Mesodermal cell (in vitro differentiated cells): ENCODE data around the gene CERS3.

Source experiments
- H3K27ac ChIP-seq: 2 replicates; pipeline ENCODE4 v1.7.0; 2013; ENCODE audit warnings: mild to moderate bottlenecking, low read depth, low read length, moderate library complexity; ENCODE audit not compliant: severe bottlenecking
- H3K36me3 ChIP-seq: 2 replicates; pipeline ENCODE4 v1.7.1; 2013; ENCODE audit warnings: mild to moderate bottlenecking, low read length, moderate library complexity; ENCODE audit not compliant: control insufficient read depth, insufficient read depth
- H3K4me1 ChIP-seq: one replicate; pipeline ENCODE4 v1.7.1; 2013; ENCODE audit warnings: mild to moderate bottlenecking, low read length; ENCODE audit not compliant: insufficient read depth, control insufficient read depth, poor library complexity, severe bottlenecking
- H3K4me3 ChIP-seq: 2 replicates; pipeline ENCODE4 v1.7.0; 2013; ENCODE audit warnings: low read length, control low read depth, mild to moderate bottlenecking; ENCODE audit not compliant: insufficient read depth, poor library complexity, severe bottlenecking; ENCODE audit errors: extremely low read depth
- H3K9me3 ChIP-seq: 2 replicates; pipeline ENCODE4 v1.7.1; 2013; ENCODE audit warnings: mild to moderate bottlenecking, low read length, moderate library complexity; ENCODE audit not compliant: control insufficient read depth
- WGBS, 2 experiments: methylation state at CpG; one replicate each; pipeline ENCODE4 v1.1.5; 2013; ENCODE audit warnings: missing lambda C conversion rate in 2 of 2; ENCODE audit not compliant: insufficient coverage in 2 of 2; 5-methylcytosine and 5-hydroxymethylcytosine counted together

The CERS3 gene

DNA sequence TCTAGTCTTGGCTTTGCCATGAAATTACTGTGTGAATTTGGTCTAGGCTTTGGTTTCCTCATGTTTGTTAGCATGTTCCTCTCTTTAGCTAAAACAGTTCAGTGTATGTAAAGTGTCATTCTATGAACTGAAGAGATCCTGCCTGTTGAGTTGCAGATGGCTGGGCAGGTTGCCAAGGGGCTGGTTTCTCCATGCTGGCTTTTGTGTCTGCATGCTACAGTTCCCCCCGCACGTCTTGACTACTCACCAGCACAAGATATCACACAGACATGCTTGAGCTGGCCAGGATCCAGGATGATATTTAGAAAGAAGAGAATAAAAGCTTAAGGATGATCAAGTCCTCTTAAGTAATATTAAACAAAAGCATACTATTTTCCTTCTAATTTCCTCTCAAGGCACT, 90.2 kb downstream of the CERS3 start:
- H3K4me1 ChIP-seq: no peaks in the 10 kb centered on the region
- WGBS, 2 experiments: no CpG with 5 or more reads among the region's 2 CpGs
- no peak overlapping the region for H3K27ac ChIP-seq
- no peaks in the 10 kb centered on the region for H3K36me3 ChIP-seq
- H3K4me3 ChIP-seq: no peak overlapping the region
- H3K9me3 ChIP-seq: no peaks in the 10 kb centered on the region

DNA sequence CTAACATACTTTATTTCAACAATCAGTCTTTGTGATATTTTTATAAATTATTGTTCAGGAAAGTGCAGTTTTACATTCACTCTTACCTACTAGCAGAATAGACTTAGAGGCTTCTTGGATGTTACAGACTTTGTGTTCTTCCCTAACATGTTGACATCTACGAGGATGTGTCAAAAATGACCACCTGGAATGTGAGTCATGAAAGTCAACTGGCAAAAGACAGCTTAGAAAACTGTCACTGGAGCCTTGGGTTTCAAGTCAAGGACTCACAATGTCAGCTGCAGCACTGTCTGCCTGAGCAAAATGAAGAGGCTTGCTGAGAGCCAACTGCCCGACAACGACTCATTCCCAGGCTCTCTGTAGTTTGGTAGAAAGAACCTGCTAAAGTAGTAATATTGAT, 91.5 kb downstream of the CERS3 start:
- Histone ChIP-seq H3K9me3 (no peaks in the 10 kb centered on the region), H3K27ac (no peak overlapping the region), H3K4me1 (no peaks in the 10 kb centered on the region), H3K4me3 (no peak overlapping the region), H3K36me3 (no peaks in the 10 kb centered on the region)
- WGBS, 2 experiments: 100% methylated on average over 2 to 3 of the region's 3 CpGs

DNA sequence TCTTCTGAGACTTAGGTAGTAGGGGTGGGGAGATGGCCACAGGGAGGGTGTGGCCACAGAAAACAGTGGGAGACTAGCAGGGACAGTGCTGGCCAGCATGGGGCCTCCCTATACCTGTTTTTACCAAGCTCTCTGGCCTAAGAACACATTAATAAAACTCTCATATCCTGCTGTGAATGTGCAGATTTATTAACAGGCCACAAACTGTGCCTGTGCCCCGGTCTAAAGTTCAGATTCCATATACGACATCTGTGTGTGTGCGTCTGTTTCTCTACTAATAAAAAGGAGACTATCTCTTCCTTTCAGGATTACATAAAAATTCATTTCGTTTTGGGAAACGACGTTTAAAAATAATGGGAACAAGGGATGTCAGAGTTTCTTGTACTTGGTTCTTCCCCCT, 94.2 kb downstream of the CERS3 start:
- 67 to 100% methylated on average over 1 to 3 of the region's 6 CpGs for WGBS, 2 experiments
- Histone ChIP-seq H3K4me1 (no peaks in the 10 kb centered on the region), H3K9me3 (no peaks in the 10 kb centered on the region), H3K27ac (no peak overlapping the region), H3K4me3 (no peak overlapping the region), H3K36me3 (no peaks in the 10 kb centered on the region)

DNA sequence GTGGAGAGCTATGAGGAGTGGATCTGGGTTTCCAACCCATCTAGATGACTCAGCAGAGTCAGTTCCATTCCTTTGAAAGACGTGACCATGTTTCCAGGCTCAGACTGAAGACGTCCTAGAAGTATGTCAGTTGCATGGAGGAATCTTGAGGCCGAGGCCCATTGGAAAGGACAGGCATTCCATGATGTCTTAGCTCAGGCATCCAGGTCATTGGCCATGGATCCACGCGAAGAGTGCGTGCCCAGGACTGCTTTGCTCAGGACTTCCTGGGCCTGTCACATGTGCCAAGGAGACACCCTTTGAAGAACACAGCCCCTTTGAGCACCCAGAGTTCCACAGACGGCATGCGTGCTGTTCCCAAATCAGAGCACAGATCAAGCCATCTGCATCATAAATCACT, 94.7 kb downstream of the CERS3 start:
- H3K27ac ChIP-seq: no peak overlapping the region
- no peak overlapping the region for H3K4me3 ChIP-seq
- no peaks in the 10 kb centered on the region for H3K9me3 ChIP-seq
- 94 to 96% methylated on average over 6 to 8 of the region's 8 CpGs for WGBS, 2 experiments
- no peaks in the 10 kb centered on the region for H3K4me1 ChIP-seq
- H3K36me3 ChIP-seq: no peaks in the 10 kb centered on the region

DNA sequence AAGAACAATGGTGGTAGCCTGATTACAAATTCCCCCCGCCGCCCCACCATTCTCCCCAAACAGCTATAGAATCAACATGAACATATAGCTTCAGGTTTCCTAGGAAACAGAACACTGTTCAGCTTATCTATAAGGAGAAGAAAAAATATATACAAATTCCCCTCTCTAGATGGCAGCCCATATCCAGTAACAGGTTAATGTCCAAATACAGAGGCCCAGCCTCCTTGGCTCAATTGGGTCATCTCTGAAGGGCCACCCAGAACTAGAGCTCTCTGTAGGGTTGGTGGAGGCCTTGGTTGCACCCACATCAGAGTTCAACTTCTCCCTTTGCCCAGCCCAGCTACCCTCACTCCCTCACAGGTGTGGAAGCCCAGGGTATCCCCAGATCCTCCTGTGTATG, 95.4 kb downstream of the CERS3 start:
- WGBS, 2 experiments: no CpG with 5 or more reads among the region's 2 CpGs
- Histone ChIP-seq H3K9me3 (no peaks in the 10 kb centered on the region), H3K4me1 (no peaks in the 10 kb centered on the region), H3K36me3 (no peaks in the 10 kb centered on the region), H3K27ac (no peak overlapping the region), H3K4me3 (no peak overlapping the region)

DNA sequence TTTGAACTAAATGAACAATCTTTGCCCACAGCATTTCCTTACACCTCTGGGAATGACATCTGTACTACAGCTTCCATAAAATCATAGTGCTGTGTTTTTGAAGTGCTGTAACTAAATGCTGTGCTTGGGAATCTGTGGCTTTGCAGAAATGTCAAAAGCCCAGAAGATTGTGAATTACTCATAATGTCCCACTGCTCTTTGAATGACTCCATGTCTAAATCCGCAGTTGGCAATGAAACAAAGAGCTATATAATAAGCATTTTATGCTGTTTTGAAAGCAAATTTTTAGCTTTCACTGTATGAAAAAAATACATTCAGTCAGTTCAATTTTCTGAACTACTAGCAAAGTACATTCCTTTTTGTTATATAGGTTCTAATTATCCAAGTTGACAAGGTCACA, 98.3 kb downstream of the CERS3 start:
- H3K4me3 ChIP-seq: no peak overlapping the region
- H3K27ac ChIP-seq: no peak overlapping the region
- H3K9me3 ChIP-seq: no peaks in the 10 kb centered on the region
- H3K36me3 ChIP-seq: no peaks in the 10 kb centered on the region
- H3K4me1 ChIP-seq: no peaks in the 10 kb centered on the region
- no CpG with 5 or more reads among the region's 1 CpG for WGBS, 2 experiments

DNA sequence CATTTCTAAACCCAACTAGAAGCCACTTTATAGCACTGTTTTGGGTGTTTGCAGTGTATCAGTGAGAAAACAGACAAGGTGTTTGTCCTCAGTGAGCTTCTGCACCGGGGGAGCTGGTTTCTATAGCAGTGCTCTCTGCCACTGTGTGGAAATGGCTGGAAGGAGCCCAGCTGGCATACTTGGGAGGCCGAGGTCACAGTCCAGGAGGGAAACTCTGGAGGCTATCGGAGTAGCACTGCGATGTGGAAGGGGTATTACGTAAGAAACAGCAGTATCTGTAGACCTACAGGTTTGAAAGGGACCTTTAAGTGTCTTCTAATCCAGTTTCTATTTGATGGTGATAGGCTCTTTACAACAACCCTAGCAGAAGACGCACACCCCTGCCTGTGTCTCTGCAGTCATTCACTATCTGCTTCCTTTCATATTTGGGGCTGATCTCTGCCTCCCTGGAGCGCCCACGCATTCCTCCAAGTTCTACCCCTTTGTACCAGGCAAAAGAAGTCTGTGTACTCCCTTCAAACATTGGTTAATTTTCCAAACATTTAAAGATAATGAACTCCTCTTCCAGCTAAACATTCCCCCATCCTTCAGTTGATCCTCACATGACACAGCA, 99.5 kb downstream of the CERS3 start:
- Histone ChIP-seq H3K36me3 (no peaks in the 10 kb centered on the region), H3K4me3 (no peak overlapping the region), H3K27ac (no peak overlapping the region), H3K4me1 (no peaks in the 10 kb centered on the region), H3K9me3 (no peaks in the 10 kb centered on the region)
- WGBS, 2 experiments: 87 to 94% methylated on average over 7 to 8 of the region's 8 CpGs

DNA sequence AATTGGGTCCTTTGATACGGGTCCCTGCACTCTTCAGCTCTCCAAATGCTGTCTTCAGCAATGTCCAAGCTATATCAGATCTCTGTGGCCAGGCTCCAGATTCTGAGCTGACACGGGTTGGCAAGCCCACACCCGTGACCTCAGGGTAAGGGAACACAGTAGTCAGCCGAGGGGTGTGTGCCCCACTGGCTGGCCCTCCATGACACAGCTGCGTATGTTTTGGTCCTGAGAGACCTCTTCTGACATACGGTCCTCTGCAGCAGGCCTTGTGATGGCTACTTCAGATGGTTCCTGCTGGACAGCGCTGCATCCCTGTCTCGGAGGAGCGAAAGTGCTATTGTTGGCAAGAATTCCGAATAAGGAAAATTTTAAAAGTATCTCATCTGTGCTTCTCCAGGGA, 101.8 kb downstream of the CERS3 start:
- H3K27ac ChIP-seq: no peak overlapping the region
- H3K36me3 ChIP-seq: no peaks in the 10 kb centered on the region
- no peak overlapping the region for H3K4me3 ChIP-seq
- WGBS, 2 experiments: 89 to 94% methylated on average over 10 of the region's 10 CpGs
- H3K9me3 ChIP-seq: no peaks in the 10 kb centered on the region
- no peaks in the 10 kb centered on the region for H3K4me1 ChIP-seq

DNA sequence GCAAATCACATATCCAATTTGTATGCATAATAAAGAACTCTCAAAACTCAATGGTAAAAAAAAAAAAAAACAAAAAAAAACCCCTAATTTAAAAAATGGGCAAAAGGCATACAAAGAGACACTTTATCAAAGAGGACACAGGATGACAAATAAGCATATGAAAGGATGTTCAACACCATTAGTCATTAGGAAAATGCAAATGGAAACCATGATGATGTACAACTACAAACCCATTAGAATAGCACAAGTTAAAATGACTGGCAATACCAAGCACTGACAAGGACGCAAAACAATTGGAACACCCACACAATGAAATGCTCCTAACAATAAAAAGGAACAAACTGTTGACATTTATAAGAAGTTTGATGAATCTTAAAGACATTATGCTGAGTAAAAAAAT, 123.6 kb downstream of the CERS3 start:
- Histone ChIP-seq H3K27ac (no peak overlapping the region), H3K9me3 (peaks cover 4% of the 10 kb centered on the region), H3K4me3 (no peak overlapping the region), H3K36me3 (no peaks in the 10 kb centered on the region), H3K4me1 (no peaks in the 10 kb centered on the region)
- WGBS, 2 experiments: no CpG with 5 or more reads among the region's 1 CpG

DNA sequence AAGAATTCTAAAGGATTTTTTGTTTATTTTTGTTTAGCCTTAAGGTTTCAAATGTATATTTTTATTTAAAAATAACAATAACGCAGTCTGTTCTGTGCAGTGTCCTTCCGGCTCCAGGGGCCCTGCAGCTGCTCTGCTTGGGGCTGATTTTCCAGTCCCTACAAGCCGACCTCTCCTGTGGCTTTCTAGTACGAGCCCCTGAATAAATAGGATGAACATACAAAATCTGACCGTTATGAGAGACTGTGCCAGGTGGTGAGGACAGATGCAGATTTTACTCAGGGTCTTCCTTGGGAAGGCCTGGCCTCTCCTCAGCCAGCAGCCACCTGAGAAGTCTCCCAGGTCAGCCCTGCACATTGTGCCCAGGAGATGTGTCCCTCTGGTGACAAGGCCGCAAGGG, 127.8 kb downstream of the CERS3 start:
- Histone ChIP-seq H3K4me1 (no peaks in the 10 kb centered on the region), H3K4me3 (no peak overlapping the region), H3K36me3 (no peaks in the 10 kb centered on the region), H3K9me3 (no peaks in the 10 kb centered on the region), H3K27ac (no peak overlapping the region)
- WGBS, 2 experiments: 83 to 90% methylated on average over 1 to 5 of the region's 6 CpGs

DNA sequence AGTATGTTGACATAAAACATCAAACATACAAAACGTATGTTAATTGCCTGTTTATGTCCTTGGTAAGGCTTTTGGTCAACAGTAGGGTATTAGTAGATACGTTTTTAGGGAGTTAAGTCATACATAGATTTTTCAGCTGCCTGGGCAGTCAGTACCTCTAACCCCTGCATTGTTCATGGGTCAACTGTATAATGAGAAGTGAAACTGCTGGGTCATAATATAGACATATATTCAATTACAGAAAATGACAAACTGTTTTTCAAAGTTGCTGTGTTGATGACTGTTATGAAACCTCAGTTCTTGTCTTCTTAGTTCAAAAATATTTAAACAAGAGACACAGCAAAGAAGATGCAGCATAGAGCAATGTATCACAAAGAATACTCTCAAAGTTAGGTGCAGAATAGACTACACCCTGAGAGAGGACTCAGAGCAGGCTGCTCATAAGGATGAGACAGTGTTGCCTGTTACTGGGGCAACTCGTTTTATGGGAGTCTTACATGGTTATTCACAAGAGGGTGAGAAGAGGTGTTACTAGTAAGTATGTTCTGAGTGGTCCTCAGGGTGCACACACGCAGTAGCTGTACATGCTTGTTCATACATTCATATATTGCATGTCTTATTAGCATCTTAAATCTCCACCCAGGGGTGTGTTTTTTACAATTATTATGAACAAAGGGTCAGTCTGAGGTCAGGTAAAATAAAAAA, 133.9 kb downstream of the CERS3 start:
- WGBS, 2 experiments: 71 to 82% methylated on average over 1 of the region's 4 CpGs
- no peak overlapping the region for H3K27ac ChIP-seq

More for the DNA sequence above, 133.9 kb downstream of the CERS3 start:
- no peak overlapping the region for H3K4me3 ChIP-seq
- no peaks in the 10 kb centered on the region for H3K36me3 ChIP-seq
- no peaks in the 10 kb centered on the region for H3K4me1 ChIP-seq
- H3K9me3 ChIP-seq: no peaks in the 10 kb centered on the region
